Right cardiac atrium (tissue), 5 donors: Measurements from ENCODE around the gene BCAM. TPM values are rescaled to one million over a fixed set of nuclear protein-coding genes. Genes with fewer than 3 reads are reported as not detected.
A peak's percentile ranks its signal among the peaks of the same experiment; 100 is the strongest.
"Not testable (repeated sequence)": the region's sequence is repeated elsewhere in the genome, so short reads cannot be mapped to it uniquely, and the experiment has no call there.

Experiments used
- ATAC-seq, 2 donors: fragments of 200-7000 bp; cut with Tn5 transposase; one replicate each; pipeline versions ENCODE4 v1.8.0 to v1.9.1; 2020; ENCODE audit warnings: moderate library complexity in 2 of 2, mild to moderate bottlenecking in 1 of 2
- DNase-seq, 3 donors: peaks; one replicate each; pipeline ENCODE4 v3.0.0-alpha.2; 2020
- H3K27ac ChIP-seq: one replicate; pipeline ENCODE4 v1.5.1; 2013; ENCODE audit warnings: mild to moderate bottlenecking, low read length, control low read depth, moderate library complexity
- H3K27me3 ChIP-seq: one replicate; pipeline ENCODE4 v1.6.1; 2013; ENCODE audit not compliant: control insufficient read depth, insufficient read depth
- H3K4me1 ChIP-seq: one replicate; pipeline ENCODE4 v1.6.1; 2013; ENCODE audit warnings: low read length; ENCODE audit not compliant: control insufficient read depth, insufficient read depth
- H3K4me3 ChIP-seq: one replicate; pipeline ENCODE4 v1.5.1; 2013; ENCODE audit warnings: low read length, control low read depth
- H3K9me3 ChIP-seq: one replicate; pipeline ENCODE4 v1.6.1; 2013; ENCODE audit warnings: low read length; ENCODE audit not compliant: control insufficient read depth
- WGBS: extraction: QIAGEN DNeasy Blood & Tissue Kit; methylation state at CpG from one replicate; pipeline ENCODE4 v1.1.7; 2013; 5-methylcytosine and 5-hydroxymethylcytosine counted together
- intact Hi-C, 4 donors: fragments of 100-400 bp; cut with DNase I; formaldehyde crosslinking; loops; one replicate each; pipeline versions ENCODE4 v1.11.0 to v1.14.0; 2022 to 2023
- polyA plus RNA-seq: library from polyadenylated mRNA; stranded (reverse); fragments of 200-250 nt; gene quantifications from one replicate; pipeline ENCODE4 v1.2.3, GENCODE V29; 2013
- total RNA-seq, 4 donors: library from RNA; stranded (reverse); fragmentation: NEBNext Ultra II Directional; extraction: Animal tissue kit (Norgen Biotek cat#: 25700); gene quantifications; one replicate each; pipeline ENCODE4 v1.2.1, GENCODE V29; 2021
- donor health status: healthy with polysubstance abuse.
- donor health status: DM: no; HTN: yes; CAD: no.
- donor health status: DM: no; HTN: no; CAD: no.
- donor health status: DM: no; HTN: yes; CAD: no; lungs with severe emphysema.
- donor health status: DM: yes; HTN: yes; CAD: no.

The BCAM gene
- total and polyA plus RNA-seq, 5 donors: 69.9 to 130 (median 89.9) TPM

DNA sequence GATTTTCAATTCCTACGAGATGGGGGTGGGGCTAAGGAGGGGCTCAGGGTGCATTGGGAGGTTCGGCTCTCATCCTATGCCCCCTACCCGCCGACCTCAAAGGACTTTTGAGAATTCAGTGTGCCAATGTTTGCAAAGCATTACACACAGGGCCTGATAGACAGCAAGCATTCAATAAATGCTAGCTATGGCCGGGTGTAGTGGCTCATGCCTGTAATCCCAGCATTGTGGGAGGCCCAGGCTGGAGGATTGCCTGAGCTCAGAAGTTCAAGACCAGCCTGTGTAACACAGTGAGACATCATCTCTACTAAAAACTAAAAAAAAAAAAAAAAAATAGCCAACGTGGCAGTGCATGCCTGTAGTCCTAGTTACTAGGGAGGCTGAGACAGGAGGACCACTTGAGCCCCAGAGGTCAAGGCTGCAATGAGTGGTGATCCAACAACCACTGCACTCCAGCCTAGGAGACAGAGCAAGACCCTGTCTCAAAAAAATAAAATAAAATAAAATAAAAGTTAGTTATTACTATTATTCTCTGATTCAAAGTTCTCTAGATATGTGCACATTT is 33.1 kb upstream of the BCAM start:
- 85% methylated on average over 6 of the region's 6 CpGs for WGBS
- no peaks in the 10 kb centered on the region for H3K27me3 ChIP-seq
- no peaks in the 10 kb centered on the region for H3K4me1 ChIP-seq
- H3K27ac ChIP-seq: no peak overlapping the region
- intact Hi-C loops: no loop called here
- ATAC-seq (no peak), DNase-seq (peak in 1 of 3 donors; percentile 0)
- H3K9me3 ChIP-seq: no peaks in the 10 kb centered on the region
- no peak overlapping the region for H3K4me3 ChIP-seq

DNA sequence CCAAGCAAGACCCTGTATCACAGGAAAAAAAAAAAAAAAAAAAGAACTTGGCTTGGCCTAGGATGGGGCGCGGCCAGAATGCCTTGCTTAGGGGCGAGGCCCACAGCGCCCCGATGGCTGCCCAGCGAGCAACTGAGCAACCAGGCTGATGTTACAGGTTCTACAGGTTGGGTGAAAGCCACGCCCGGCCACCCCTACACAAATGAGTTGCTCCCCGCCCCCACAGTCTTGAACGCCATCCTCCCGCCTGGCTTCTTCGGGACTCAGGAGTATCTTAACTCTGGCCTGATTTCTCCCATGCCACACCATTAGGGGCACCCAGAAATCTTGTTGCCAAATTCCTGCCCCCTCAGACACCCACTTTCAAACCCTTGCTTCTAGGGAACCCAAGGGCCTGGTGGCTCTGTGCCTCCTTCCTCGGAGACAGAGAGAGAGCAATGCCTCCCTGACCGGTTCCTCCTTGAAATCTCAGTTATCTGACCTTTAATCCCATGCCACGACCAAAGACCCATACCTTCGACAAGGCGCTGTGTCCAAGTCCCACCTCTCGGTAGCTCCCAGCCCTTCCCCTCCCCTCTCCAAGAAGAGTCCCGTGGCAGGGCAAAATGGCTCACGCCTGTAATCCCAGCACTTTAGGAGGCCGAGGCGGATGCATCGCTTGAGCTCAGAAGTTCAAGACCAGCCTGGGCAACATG is 32.4 kb upstream of the BCAM start:
- DNase-seq (peak in 2 of 3 donors; percentile 46 to 51), ATAC-seq (peak in 1 of 2 donors; percentile 53)
- no peaks in the 10 kb centered on the region for H3K27me3 ChIP-seq
- intact Hi-C loops: no loop called here
- H3K4me1 ChIP-seq: no peaks in the 10 kb centered on the region
- no peak overlapping the region for H3K27ac ChIP-seq
- H3K4me3 ChIP-seq: no peak overlapping the region
- no peaks in the 10 kb centered on the region for H3K9me3 ChIP-seq
- 92% methylated on average over 23 of the region's 23 CpGs for WGBS

DNA sequence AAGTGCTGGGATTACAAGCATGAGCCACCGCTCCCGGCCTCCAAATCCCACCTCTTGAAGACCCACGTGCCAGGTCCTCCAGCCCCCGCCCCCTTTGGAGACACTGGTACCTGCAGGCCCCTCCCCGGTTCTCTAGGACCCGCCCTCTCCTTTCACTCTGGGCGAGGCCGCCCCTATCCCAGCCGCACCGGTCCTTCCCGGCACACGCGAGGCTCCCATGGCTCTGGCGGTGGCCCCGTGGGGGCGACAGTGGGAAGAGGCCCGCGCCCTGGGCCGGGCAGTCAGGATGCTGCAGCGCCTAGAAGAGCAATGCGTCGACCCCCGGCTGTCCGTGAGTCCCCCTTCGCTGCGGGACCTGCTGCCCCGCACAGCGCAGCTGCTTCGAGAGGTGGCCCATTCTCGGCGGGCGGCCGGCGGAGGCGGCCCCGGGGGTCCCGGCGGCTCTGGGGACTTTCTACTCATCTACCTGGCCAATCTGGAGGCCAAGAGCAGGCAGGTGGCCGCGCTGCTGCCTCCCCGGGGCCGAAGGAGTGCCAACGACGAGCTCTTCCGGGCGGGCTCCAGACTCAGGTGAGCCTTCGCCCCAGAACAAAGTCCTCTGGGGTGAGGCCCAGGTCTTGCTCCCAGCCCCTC is 31.1 kb upstream of the BCAM start, which contains the start of gene CBLC:
CBLC (plus strand) TSS at position 176 of the 633 bp plus-strand sequence; CDS start at position 218, 42 bp downstream.
- Histone ChIP-seq H3K27ac (no peak within 1 kb of the TSS), H3K27me3 (no peaks in the 10 kb centered on the region), H3K4me1 (no peaks in the 10 kb centered on the region), H3K4me3 (no peak within 1 kb of the TSS), H3K9me3 (no peaks in the 10 kb centered on the region)
- WGBS: 14% methylated on average over 47 of the region's 47 CpGs
- DNase-seq (peak in 2 of 3 donors; percentile 50 to 51), ATAC-seq (peak; percentile 55 to 59)
- intact Hi-C loops: no loop called here

DNA sequence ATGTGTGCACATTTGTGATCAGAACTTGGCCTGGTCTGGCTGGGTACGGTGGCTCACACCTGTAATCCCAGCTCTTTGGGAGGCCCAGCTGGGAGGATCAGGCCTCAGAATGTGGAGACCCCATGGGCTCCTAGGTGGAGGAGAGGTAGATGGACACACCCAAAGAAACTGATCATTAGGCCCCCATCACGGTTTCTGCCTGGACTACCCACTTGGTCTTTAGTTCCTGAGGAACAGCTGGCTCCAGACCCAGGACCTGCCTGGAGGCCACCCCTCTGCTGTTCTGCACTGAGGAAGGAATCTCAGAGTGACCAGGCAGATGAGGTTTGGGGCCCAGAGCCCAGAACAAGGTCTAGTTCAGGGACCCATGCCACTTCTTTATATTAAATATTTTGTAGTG is 29.8 kb upstream of the BCAM start:
- no peaks in the 10 kb centered on the region for H3K4me1 ChIP-seq
- H3K27ac ChIP-seq: no peak overlapping the region
- 95% methylated on average over 2 of the region's 2 CpGs for WGBS
- no peaks in the 10 kb centered on the region for H3K27me3 ChIP-seq
- intact Hi-C loops: no loop called here
- H3K4me3 ChIP-seq: no peak overlapping the region
- DNase-seq (peak in 2 of 3 donors; percentile 10 to 15), ATAC-seq (no peak)
- H3K9me3 ChIP-seq: no peaks in the 10 kb centered on the region

DNA sequence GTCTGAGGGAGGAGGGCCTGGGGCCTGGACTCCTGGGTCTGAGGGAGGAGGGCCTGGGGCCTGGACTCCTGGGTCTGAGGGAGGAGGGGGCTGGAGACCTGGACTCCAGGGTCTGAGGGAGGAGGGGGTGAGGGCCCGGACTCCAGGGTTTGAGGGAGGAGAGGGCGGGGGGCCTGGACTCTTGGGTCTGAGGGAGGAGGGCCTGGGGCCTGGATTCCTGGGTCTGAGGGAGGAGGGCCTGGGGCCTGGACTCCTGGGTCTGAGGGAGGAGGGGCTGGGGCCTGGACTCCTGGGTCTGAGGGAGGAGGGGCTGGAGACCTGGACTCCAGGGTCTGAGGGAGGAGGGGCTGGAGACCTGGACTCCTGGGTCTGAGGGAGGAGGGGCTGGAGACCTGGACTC is 27.2 kb upstream of the BCAM start:
- H3K4me3 ChIP-seq, H3K4me1 ChIP-seq, H3K9me3 ChIP-seq, H3K27ac ChIP-seq, ATAC-seq, H3K27me3 ChIP-seq: not testable (repeated sequence)
- intact Hi-C loops: loop anchor here in 1 of 4 donors (10.0 kb wide), 1 partner anchor 207 kb away; no protein-coding TSS in a partner anchor
- DNase-seq: peak in 2 of 3 donors; percentile 30 to 45
- WGBS: 94% methylated on average over 2 of the region's 2 CpGs

DNA sequence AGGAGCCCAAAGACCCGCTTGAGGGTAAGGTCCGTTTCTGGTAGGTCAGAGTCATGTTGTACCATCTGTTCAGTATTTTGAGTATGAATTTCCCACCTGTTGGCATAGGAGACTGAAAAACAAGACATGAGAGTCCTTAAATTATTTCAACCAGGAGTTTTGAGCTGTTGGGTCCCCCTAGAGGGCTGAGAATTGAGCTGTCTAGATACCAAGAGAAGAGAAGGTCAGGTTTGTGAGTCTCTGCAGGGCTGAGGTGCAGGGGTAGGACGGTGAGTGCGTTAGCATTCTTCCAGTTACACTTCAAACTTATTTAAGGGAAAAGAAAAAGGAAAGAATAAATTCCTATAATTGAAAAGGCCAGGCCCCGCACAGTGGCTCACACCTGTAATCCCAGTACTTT is 26.2 kb upstream of the BCAM start:
- Histone ChIP-seq H3K4me1 (no peaks in the 10 kb centered on the region), H3K4me3 (no peak overlapping the region), H3K9me3 (no peaks in the 10 kb centered on the region), H3K27ac (no peak overlapping the region), H3K27me3 (no peaks in the 10 kb centered on the region)
- DNase-seq (peak in 2 of 3 donors; percentile 5 to 10), ATAC-seq (no peak)
- intact Hi-C loops: loop anchor here in 1 of 4 donors (10.0 kb wide), 1 partner anchor 208 kb away; no protein-coding TSS in a partner anchor
- WGBS: 92% methylated on average over 5 of the region's 5 CpGs

DNA sequence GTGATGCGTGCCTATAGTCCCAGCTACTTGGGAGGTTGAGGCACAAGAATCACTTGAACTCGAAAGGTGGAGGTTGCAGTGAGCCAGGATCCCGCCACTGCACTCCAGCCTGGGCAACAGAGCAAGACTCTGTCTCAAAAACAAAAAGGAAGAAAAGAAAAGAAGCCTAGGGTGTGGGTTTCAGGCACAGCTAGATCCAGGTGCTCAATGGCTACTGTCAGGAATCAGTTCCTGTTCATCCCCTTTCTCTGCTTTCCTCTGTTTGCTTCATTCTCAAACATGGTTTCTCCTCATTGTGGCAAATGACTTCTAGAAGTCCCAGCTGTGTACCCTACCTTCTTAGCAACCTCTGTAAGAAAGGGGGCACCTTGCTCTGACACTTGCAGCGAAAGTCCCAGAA is 25.4 kb upstream of the BCAM start:
- ATAC-seq: no peak
- Histone ChIP-seq H3K4me3 (no peak overlapping the region), H3K27me3 (no peaks in the 10 kb centered on the region), H3K27ac (no peak overlapping the region), H3K9me3 (no peaks in the 10 kb centered on the region), H3K4me1 (no peaks in the 10 kb centered on the region)
- intact Hi-C loops: loop anchor here in 1 of 4 donors (10.0 kb wide), 1 partner anchor 209 kb away; no protein-coding TSS in a partner anchor
- 91% methylated on average over 4 of the region's 4 CpGs for WGBS
- DNase-seq: no peak

DNA sequence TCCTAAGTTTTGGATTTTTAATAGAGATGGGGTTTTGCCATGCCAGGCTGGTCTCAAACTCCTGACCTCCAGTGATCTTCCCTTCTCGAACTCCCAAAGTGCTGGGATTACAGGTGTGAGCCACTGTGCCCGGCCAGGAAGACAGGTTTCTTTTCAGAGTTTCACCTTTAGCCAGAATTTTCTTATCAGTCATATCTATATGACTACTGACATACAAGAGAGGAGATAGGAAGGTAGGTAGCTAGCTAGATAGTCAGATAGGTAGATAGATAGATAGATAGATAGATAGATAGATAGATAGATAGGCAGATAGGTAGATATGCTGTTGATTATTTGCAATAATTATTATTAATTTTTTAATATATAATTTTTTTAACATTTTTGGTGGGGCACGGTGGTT is 23.6 kb upstream of the BCAM start:
- DNase-seq (peak in 1 of 3 donors; percentile 0), ATAC-seq (no peak)
- WGBS: 71% methylated on average over 3 of the region's 3 CpGs
- Histone ChIP-seq H3K9me3 (no peaks in the 10 kb centered on the region), H3K4me3 (no peak overlapping the region), H3K4me1 (no peaks in the 10 kb centered on the region), H3K27ac (no peak overlapping the region), H3K27me3 (no peaks in the 10 kb centered on the region)
- intact Hi-C loops: loop anchor here in 1 of 4 donors (2.0 to 10.0 kb wide), 2 partner anchors 60 to 210 kb away; no protein-coding TSS in a partner anchor

DNA sequence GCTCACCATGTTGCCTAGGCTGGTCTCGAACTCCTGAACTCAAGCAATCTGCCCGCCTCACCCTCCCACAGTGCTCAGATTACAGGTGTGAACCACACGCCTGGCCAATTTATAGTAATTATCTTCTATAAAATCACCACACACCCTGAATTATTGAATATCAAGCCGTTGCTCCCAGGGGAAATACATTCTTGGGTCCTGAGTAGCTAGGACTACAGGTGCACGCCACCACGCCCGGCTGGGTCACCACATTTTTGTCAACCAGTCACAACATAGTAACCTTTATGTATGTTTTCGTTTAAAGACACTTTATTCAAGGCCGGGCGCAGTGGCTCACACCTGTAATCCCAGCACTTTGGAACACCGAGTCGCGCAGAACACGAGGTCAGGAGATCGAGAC is 22.9 kb upstream of the BCAM start:
- Histone ChIP-seq H3K27ac (no peak overlapping the region), H3K27me3 (no peaks in the 10 kb centered on the region), H3K9me3 (no peaks in the 10 kb centered on the region), H3K4me1 (no peaks in the 10 kb centered on the region), H3K4me3 (no peak overlapping the region)
- DNase-seq (peak in 1 of 3 donors; percentile 26), ATAC-seq (no peak)
- intact Hi-C loops: loop anchor here in 1 of 4 donors (2.0 to 10.0 kb wide), 2 partner anchors 59 to 211 kb away; no protein-coding TSS in a partner anchor
- 91% methylated on average over 15 of the region's 15 CpGs for WGBS

DNA sequence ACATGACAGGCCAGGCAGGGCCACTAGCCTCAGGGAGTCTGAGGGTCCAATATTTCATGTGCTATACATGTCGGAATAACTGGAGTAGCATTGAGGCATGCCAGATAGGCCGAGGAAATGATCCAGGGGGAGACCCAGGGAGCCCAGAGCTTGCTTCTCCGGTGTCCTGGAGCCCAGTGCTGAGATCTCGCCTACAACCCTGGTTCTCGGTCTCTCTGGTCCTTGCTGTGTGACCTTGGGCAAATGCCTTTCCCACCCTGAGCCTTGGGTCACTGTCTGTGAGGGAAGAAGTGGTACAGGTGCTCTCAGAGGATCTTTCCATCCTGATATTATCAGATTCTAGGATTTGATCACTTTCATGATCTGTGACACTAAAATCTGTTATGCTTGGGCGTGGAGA is 19.9 kb upstream of the BCAM start:
- intact Hi-C loops: loop anchor here in 1 of 4 donors (10.0 kb wide), 1 partner anchor 214 kb away; no protein-coding TSS in a partner anchor
- no peak for ATAC-seq
- no peaks in the 10 kb centered on the region for H3K9me3 ChIP-seq
- no peak overlapping the region for H3K4me3 ChIP-seq
- H3K27ac ChIP-seq: no peak overlapping the region
- H3K4me1 ChIP-seq: no peaks in the 10 kb centered on the region
- H3K27me3 ChIP-seq: no peaks in the 10 kb centered on the region
- 91% methylated on average over 6 of the region's 6 CpGs for WGBS
- peak in 2 of 3 donors; percentile 10 to 23 for DNase-seq
